Vagina (tissue), 2 donors: ENCODE measurements around the gene TNFAIP8L1.

ENCODE experiments used
- POLR2A ChIP-seq, 2 donors: fragments of 450-650 bp; IDR thresholded peaks; one replicate each; pipeline ENCODE4 v1.6.1; 2017; ENCODE audit warnings: antibody characterized with exemption in 2 of 2, mild to moderate bottlenecking in 2 of 2, moderate library complexity in 2 of 2
- TF ChIP-seq, protein P1 (sequence below), 3 experiments: fragments of 450-650 bp in 2 of 3; fragments of 200-600 bp in 1 of 3; sonication (generic) in 1 of 3; IDR thresholded peaks; one replicate each; pipeline ENCODE4 v1.5.1; 2017 to 2019; ENCODE audit warnings: antibody characterized with exemption in 3 of 3, mild to moderate bottlenecking in 2 of 3, moderate library complexity in 2 of 3

GRCh38 chr19:4689403-4689802 is 50.1 kb downstream of the TNFAIP8L1 start:
- TF ChIP-seq, protein P1, sequence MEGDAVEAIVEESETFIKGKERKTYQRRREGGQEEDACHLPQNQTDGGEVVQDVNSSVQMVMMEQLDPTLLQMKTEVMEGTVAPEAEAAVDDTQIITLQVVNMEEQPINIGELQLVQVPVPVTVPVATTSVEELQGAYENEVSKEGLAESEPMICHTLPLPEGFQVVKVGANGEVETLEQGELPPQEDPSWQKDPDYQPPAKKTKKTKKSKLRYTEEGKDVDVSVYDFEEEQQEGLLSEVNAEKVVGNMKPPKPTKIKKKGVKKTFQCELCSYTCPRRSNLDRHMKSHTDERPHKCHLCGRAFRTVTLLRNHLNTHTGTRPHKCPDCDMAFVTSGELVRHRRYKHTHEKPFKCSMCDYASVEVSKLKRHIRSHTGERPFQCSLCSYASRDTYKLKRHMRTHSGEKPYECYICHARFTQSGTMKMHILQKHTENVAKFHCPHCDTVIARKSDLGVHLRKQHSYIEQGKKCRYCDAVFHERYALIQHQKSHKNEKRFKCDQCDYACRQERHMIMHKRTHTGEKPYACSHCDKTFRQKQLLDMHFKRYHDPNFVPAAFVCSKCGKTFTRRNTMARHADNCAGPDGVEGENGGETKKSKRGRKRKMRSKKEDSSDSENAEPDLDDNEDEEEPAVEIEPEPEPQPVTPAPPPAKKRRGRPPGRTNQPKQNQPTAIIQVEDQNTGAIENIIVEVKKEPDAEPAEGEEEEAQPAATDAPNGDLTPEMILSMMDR (IDR thresholded peaks at IDR 0.05), result no peak
- no peak for TF ChIP-seq POLR2A (IDR thresholded peaks at IDR 0.05)
